Stimulated activated CD8-positive, alpha-beta memory T cell treated with anti-CD3 and anti-CD28 coated beads, Interleukin-2, amount 100 ng/mL, for 1 hour (primary cell): ENCODE measurements around the gene TUBB2B.
"Not testable (repeated sequence)": the region's sequence is repeated elsewhere in the genome, so short reads cannot be mapped to it uniquely, and the experiment has no call there.

ENCODE experiments used
- DNase-seq, 2 donors: peaks; one replicate each; pipeline ENCODE4 v3.0.0-alpha.2; 2020; ENCODE audit warnings: low read depth in 2 of 2

Gene TUBB2B

GRCh38 chr6:3258201-3258600, 30.7 kb upstream of the TUBB2B start:
- DNase-seq: no peak

- no peak for DNase-seq
These were observed 26.1 kb upstream of the TUBB2B start for GRCh38 chr6:3253597-3253961.

GRCh38 chr6:3252861-3253596, 25.6 kb upstream of the TUBB2B start:
- no peak for DNase-seq

- no peak for DNase-seq
These were observed 24.9 kb upstream of the TUBB2B start for GRCh38 chr6:3252369-3252768.

- DNase-seq: peak; percentile 61 to 65
These were observed 24.2 kb upstream of the TUBB2B start for GRCh38 chr6:3251462-3252314.

GRCh38 chr6:3250231-3250675, 22.8 kb upstream of the TUBB2B start:
- no peak for DNase-seq

GRCh38 chr6:3249821-3250220, 22.4 kb upstream of the TUBB2B start:
- no peak for DNase-seq

- DNase-seq: no peak
These were observed 20.0 kb upstream of the TUBB2B start for GRCh38 chr6:3247255-3248146.

- DNase-seq: no peak
These were observed 17.8 kb upstream of the TUBB2B start for GRCh38 chr6:3245216-3245615.

- not testable (repeated sequence) for DNase-seq
These were observed 17.3 kb upstream of the TUBB2B start for GRCh38 chr6:3244832-3245161.

GRCh38 chr6:3244003-3244831, 16.8 kb upstream of the TUBB2B start:
- DNase-seq: no peak

- DNase-seq: no peak
These were observed 15.3 kb upstream of the TUBB2B start for GRCh38 chr6:3242768-3243167.

- DNase-seq: not testable (repeated sequence)
These were observed 14.3 kb upstream of the TUBB2B start for GRCh38 chr6:3241745-3242144.

GRCh38 chr6:3240595-3240994, 13.1 kb upstream of the TUBB2B start:
- DNase-seq: no peak

- no peak for DNase-seq
These were observed 11.8 kb upstream of the TUBB2B start for GRCh38 chr6:3239110-3239830.

GRCh38 chr6:3237761-3238662, 10.6 kb upstream of the TUBB2B start:
- DNase-seq: no peak

- no peak for DNase-seq
These were observed 8.6 kb upstream of the TUBB2B start for GRCh38 chr6:3236005-3236404.

GRCh38 chr6:3235486-3235885, 8.0 kb upstream of the TUBB2B start:
- no peak for DNase-seq

- DNase-seq: no peak
These were observed 6.5 kb upstream of the TUBB2B start for GRCh38 chr6:3233904-3234303.

GRCh38 chr6:3233321-3233720, 5.9 kb upstream of the TUBB2B start:
- no peak for DNase-seq
